HEK293 (cell line): ENCODE results near the gene PNCK.

Experiments used
- CTCF ChIA-PET: fragments of 350-600 bp; formaldehyde crosslinking; extraction: SDS; loops from one replicate; lab custom pipeline; 2021; ENCODE audit warnings: antibody characterized with exemption; lab: Yijun Ruan, JAX
- POLR2A ChIA-PET: fragments of 300-600 bp; formaldehyde crosslinking; extraction: SDS; loops from one replicate; lab custom pipeline; 2020; ENCODE audit warnings: antibody characterized with exemption, inconsistent platforms; lab: Yijun Ruan, JAX
- H3K27ac ChIP-seq: fragments of 200-500 bp; sonication (Bioruptor generic); 2 replicates; pipeline ENCODE4 v1.5.1; 2014; ENCODE audit warnings: low read depth, low read length, control low read depth, inconsistent platforms; ENCODE audit errors: extremely low read depth
- H3K36me3 ChIP-seq, 2 experiments: fragments of 200-500 bp in 1 of 2; sonication (Bioruptor generic) in 1 of 2; 1 replicate in 1 of 2; 2 replicates in 1 of 2; pipeline ENCODE4 v1.5.1; 2014 to 2017; ENCODE audit warnings: inconsistent platforms in 2 of 2, low read length in 2 of 2; ENCODE audit not compliant: control insufficient read depth in 2 of 2, insufficient read depth in 1 of 2
- H3K4me1 ChIP-seq: fragments of 200-500 bp; sonication (Bioruptor generic); 2 replicates; pipeline ENCODE4 v1.5.1; 2014; ENCODE audit warnings: mild to moderate bottlenecking, low read length, inconsistent platforms; ENCODE audit not compliant: control insufficient read depth, insufficient read depth
- H3K4me3 ChIP-seq: 2 replicates; pipeline ENCODE4 v1.5.1; 2011; ENCODE audit warnings: low read depth, mild to moderate bottlenecking, control low read depth, low read length, moderate library complexity
- H3K9me3 ChIP-seq: fragments of 200-500 bp; sonication (Bioruptor generic); 2 replicates; pipeline ENCODE4 v1.5.1; 2014; ENCODE audit warnings: low read depth, low read length, inconsistent platforms; ENCODE audit not compliant: control insufficient read depth, insufficient read depth
- GLIS1 ChIP-seq: fragments of 450-650 bp; formaldehyde crosslinking; IDR thresholded peaks from 2 replicates; pipeline ENCODE4 v1.5.1; 2016; ENCODE audit warnings: missing biosample characterization, missing genetic modification characterization
- KLF1 ChIP-seq: fragments of 450-650 bp; formaldehyde crosslinking; IDR thresholded peaks from 2 replicates; pipeline ENCODE4 v1.5.1; 2016; ENCODE audit warnings: missing biosample characterization, missing genetic modification characterization
- MEIS1 ChIP-seq: sonication (generic); formaldehyde crosslinking; IDR thresholded peaks from 2 replicates; pipeline ENCODE4 v1.8.1; 2022; ENCODE audit warnings: missing genetic modification reagents, mild to moderate bottlenecking, borderline replicate concordance
- OSR2 ChIP-seq: fragments of 450-650 bp; formaldehyde crosslinking; IDR thresholded peaks from 2 replicates; pipeline ENCODE4 v1.5.1; 2016; ENCODE audit warnings: missing biosample characterization, missing genetic modification characterization
- ZNF16 ChIP-seq: fragments of 450-650 bp; formaldehyde crosslinking; IDR thresholded peaks from 2 replicates; pipeline ENCODE4 v1.5.1; 2016; ENCODE audit warnings: low read depth, missing biosample characterization, missing genetic modification characterization
- ZNF311 ChIP-seq: fragments of 450-650 bp; formaldehyde crosslinking; IDR thresholded peaks from 2 replicates; pipeline ENCODE4 v1.5.1; 2017; ENCODE audit warnings: missing biosample characterization, missing genetic modification characterization, borderline replicate concordance
- ZNF335 ChIP-seq: fragments of 450-650 bp; formaldehyde crosslinking; conservative IDR thresholded peaks from 2 replicates; pipeline ENCODE4 v1.5.1; 2016; ENCODE audit warnings: missing biosample characterization, missing genetic modification characterization
- ZNF394 ChIP-seq: fragments of 450-650 bp; formaldehyde crosslinking; IDR thresholded peaks from 2 replicates; pipeline ENCODE4 v1.5.1; 2016; ENCODE audit warnings: missing biosample characterization, missing genetic modification characterization, mild to moderate bottlenecking, moderate library complexity, borderline replicate concordance
- ZNF600 ChIP-seq: fragments of 450-650 bp; formaldehyde crosslinking; IDR thresholded peaks from 2 replicates; pipeline ENCODE4 v1.5.1; 2016; ENCODE audit warnings: missing biosample characterization, missing genetic modification characterization
- ZNF654 ChIP-seq: fragments of 450-650 bp; formaldehyde crosslinking; IDR thresholded peaks from 2 replicates; pipeline ENCODE4 v1.5.1; 2016; ENCODE audit warnings: low read depth, missing biosample characterization, missing genetic modification characterization
- TF ChIP-seq, protein P1 (sequence below): fragments of 450-650 bp; formaldehyde crosslinking; IDR thresholded peaks from 2 replicates; pipeline ENCODE4 v1.5.1; 2016; ENCODE audit warnings: missing biosample characterization, missing genetic modification characterization
- TF ChIP-seq, protein P2 (sequence below): fragments of 450-650 bp; formaldehyde crosslinking; IDR thresholded peaks from 2 replicates; pipeline ENCODE4 v1.5.1; 2016; ENCODE audit warnings: missing biosample characterization, missing genetic modification characterization, low read depth
- TF ChIP-seq, protein P3 (sequence below): fragments of 450-650 bp; formaldehyde crosslinking; IDR thresholded peaks from 2 replicates; pipeline ENCODE4 v1.5.1; 2017; ENCODE audit warnings: missing biosample characterization, missing genetic modification characterization
- TF ChIP-seq, protein P4 (sequence below): fragments of 450-650 bp; IDR thresholded peaks from 2 replicates; pipeline ENCODE4 v1.5.1; 2018; ENCODE audit warnings: missing biosample characterization, mild to moderate bottlenecking, missing genetic modification characterization
- TF ChIP-seq, protein P5 (sequence below): fragments of 450-650 bp; formaldehyde crosslinking; IDR thresholded peaks from 2 replicates; pipeline ENCODE4 v1.5.0; 2017; ENCODE audit warnings: missing biosample characterization, missing genetic modification characterization, borderline replicate concordance
- TF ChIP-seq, protein P6 (sequence below): fragments of 450-650 bp; formaldehyde crosslinking; optimal IDR thresholded peaks from 2 replicates; pipeline ENCODE3; 2016; ENCODE audit warnings: missing biosample characterization, mild to moderate bottlenecking, missing genetic modification characterization
- TF ChIP-seq, protein P7 (sequence below): fragments of 450-650 bp; formaldehyde crosslinking; IDR thresholded peaks from 2 replicates; pipeline ENCODE4 v1.5.1; 2016; ENCODE audit warnings: missing biosample characterization, missing genetic modification characterization, borderline replicate concordance

Gene PNCK

DNA sequence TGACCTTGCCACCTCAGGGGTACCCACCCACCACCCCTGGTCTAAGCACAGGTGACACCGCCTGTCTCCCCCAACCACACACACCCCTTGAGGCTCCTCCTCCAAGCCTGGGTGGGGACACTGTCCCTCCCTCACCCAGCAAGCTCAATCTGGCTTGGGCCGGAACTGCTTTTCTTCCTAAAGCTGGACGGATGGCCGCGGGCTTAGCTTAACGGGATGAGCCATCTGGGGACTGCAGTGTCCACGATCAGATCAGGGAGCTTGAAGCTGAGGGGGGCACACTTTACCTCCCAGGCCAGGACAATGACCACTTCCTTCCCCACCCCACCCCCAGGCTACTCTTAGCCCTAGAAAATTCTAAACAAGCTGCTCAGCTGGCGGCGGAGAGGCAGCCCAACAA is 13.1 kb upstream of the PNCK start:
- POLR2A ChIA-PET = interaction anchor here (0.6 kb wide), 1 partner anchor 18 kb away, joined by 3 read pairs; no protein-coding TSS in a partner anchor
- Histone ChIP-seq H3K4me3 (no peak overlapping the region), H3K9me3 (no peaks in the 10 kb centered on the region)

More for the DNA sequence above, 13.1 kb upstream of the PNCK start:
- H3K36me3 ChIP-seq = peaks cover 0 to 23% of the 10 kb centered on the region in 2 experiments; a peak in 1 of 3 replicates
- H3K27ac ChIP-seq = no peak overlapping the region
- H3K4me1 ChIP-seq = no peaks in the 10 kb centered on the region
- CTCF ChIA-PET = interaction anchor here (0.6 to 3.0 kb wide), 3 partner anchors 18 to 62 kb away, joined by 3 to 15 read pairs (median 3); no protein-coding TSS in a partner anchor
- TF ChIP-seq, protein P1, sequence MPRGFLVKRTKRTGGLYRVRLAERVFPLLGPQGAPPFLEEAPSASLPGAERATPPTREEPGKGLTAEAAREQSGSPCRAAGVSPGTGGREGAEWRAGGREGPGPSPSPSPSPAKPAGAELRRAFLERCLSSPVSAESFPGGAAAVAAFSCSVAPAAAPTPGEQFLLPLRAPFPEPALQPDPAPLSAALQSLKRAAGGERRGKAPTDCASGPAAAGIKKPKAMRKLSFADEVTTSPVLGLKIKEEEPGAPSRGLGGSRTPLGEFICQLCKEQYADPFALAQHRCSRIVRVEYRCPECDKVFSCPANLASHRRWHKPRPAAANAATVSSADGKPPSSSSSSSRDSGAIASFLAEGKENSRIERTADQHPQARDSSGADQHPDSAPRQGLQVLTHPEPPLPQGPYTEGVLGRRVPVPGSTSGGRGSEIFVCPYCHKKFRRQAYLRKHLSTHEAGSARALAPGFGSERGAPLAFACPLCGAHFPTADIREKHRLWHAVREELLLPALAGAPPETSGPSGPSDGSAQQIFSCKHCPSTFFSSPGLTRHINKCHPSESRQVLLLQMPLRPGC (tag by site-specific recombination) = no peak
- TF ChIP-seq ZNF600 (tag by site-specific recombination) (no peak), KLF1 (tag by site-specific recombination) (peak; percentile 52; the same call in 1 of the 2 replicates), ZNF335 (tag by site-specific recombination) (no peak), GLIS1 (tag by site-specific recombination) (0 out of 2 replicates have a peak, but pooled peaks have one; percentile 19), ZNF654 (tag by site-specific recombination) (no peak), ZNF311 (no peak), ZNF394 (tag by site-specific recombination) (no peak), ZNF16 (no peak), MEIS1 (CRISPR knock-in tag) (no peak), OSR2 (tag by site-specific recombination) (no peak)
- TF ChIP-seq, protein P2, sequence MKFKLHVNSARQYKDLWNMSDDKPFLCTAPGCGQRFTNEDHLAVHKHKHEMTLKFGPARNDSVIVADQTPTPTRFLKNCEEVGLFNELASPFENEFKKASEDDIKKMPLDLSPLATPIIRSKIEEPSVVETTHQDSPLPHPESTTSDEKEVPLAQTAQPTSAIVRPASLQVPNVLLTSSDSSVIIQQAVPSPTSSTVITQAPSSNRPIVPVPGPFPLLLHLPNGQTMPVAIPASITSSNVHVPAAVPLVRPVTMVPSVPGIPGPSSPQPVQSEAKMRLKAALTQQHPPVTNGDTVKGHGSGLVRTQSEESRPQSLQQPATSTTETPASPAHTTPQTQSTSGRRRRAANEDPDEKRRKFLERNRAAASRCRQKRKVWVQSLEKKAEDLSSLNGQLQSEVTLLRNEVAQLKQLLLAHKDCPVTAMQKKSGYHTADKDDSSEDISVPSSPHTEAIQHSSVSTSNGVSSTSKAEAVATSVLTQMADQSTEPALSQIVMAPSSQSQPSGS = no peak
- TF ChIP-seq, protein P3, sequence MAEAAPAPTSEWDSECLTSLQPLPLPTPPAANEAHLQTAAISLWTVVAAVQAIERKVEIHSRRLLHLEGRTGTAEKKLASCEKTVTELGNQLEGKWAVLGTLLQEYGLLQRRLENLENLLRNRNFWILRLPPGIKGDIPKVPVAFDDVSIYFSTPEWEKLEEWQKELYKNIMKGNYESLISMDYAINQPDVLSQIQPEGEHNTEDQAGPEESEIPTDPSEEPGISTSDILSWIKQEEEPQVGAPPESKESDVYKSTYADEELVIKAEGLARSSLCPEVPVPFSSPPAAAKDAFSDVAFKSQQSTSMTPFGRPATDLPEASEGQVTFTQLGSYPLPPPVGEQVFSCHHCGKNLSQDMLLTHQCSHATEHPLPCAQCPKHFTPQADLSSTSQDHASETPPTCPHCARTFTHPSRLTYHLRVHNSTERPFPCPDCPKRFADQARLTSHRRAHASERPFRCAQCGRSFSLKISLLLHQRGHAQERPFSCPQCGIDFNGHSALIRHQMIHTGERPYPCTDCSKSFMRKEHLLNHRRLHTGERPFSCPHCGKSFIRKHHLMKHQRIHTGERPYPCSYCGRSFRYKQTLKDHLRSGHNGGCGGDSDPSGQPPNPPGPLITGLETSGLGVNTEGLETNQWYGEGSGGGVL (tag by site-specific recombination) = no peak
- TF ChIP-seq, protein P4, sequence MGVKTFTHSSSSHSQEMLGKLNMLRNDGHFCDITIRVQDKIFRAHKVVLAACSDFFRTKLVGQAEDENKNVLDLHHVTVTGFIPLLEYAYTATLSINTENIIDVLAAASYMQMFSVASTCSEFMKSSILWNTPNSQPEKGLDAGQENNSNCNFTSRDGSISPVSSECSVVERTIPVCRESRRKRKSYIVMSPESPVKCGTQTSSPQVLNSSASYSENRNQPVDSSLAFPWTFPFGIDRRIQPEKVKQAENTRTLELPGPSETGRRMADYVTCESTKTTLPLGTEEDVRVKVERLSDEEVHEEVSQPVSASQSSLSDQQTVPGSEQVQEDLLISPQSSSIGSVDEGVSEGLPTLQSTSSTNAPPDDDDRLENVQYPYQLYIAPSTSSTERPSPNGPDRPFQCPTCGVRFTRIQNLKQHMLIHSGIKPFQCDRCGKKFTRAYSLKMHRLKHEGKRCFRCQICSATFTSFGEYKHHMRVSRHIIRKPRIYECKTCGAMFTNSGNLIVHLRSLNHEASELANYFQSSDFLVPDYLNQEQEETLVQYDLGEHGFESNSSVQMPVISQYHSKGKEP (tag by site-specific recombination) = no peak
- TF ChIP-seq, protein P5, sequence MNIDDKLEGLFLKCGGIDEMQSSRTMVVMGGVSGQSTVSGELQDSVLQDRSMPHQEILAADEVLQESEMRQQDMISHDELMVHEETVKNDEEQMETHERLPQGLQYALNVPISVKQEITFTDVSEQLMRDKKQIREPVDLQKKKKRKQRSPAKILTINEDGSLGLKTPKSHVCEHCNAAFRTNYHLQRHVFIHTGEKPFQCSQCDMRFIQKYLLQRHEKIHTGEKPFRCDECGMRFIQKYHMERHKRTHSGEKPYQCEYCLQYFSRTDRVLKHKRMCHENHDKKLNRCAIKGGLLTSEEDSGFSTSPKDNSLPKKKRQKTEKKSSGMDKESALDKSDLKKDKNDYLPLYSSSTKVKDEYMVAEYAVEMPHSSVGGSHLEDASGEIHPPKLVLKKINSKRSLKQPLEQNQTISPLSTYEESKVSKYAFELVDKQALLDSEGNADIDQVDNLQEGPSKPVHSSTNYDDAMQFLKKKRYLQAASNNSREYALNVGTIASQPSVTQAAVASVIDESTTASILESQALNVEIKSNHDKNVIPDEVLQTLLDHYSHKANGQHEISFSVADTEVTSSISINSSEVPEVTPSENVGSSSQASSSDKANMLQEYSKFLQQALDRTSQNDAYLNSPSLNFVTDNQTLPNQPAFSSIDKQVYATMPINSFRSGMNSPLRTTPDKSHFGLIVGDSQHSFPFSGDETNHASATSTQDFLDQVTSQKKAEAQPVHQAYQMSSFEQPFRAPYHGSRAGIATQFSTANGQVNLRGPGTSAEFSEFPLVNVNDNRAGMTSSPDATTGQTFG (tag by site-specific recombination) = no peak
- TF ChIP-seq, protein P6, sequence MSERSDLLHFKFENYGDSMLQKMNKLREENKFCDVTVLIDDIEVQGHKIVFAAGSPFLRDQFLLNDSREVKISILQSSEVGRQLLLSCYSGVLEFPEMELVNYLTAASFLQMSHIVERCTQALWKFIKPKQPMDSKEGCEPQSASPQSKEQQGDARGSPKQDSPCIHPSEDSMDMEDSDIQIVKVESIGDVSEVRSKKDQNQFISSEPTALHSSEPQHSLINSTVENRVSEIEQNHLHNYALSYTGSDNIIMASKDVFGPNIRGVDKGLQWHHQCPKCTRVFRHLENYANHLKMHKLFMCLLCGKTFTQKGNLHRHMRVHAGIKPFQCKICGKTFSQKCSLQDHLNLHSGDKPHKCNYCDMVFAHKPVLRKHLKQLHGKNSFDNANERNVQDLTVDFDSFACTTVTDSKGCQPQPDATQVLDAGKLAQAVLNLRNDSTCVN (tag by site-specific recombination) = no peak
- TF ChIP-seq, protein P7, sequence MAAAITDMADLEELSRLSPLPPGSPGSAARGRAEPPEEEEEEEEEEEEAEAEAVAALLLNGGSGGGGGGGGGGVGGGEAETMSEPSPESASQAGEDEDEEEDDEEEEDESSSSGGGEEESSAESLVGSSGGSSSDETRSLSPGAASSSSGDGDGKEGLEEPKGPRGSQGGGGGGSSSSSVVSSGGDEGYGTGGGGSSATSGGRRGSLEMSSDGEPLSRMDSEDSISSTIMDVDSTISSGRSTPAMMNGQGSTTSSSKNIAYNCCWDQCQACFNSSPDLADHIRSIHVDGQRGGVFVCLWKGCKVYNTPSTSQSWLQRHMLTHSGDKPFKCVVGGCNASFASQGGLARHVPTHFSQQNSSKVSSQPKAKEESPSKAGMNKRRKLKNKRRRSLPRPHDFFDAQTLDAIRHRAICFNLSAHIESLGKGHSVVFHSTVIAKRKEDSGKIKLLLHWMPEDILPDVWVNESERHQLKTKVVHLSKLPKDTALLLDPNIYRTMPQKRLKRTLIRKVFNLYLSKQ (tag by site-specific recombination) = no peak
- TF ChIP-seq, all 188 proteins: peak for 2
